H1 (cell line): ENCODE measurements around the gene ARHGAP32. TPM values are rescaled to one million over a fixed set of nuclear protein-coding genes. Genes with fewer than 3 reads are reported as not detected.

ENCODE experiments used
- CHD1 ChIP-seq: IDR thresholded peaks from 2 replicates; pipeline ENCODE4 v1.6.1; 2012; ENCODE audit warnings: low read depth, low read length, improper control_type of control experiment
- CHD7 ChIP-seq: fragments of 300-600 bp; sonication (generic); IDR thresholded peaks from 2 replicates; pipeline ENCODE4 v1.7.1; 2012; ENCODE audit warnings: low read length, moderate library complexity, mild to moderate bottlenecking, inconsistent platforms; ENCODE audit not compliant: insufficient replicate concordance
- EZH2 ChIP-seq: fragments of 200-600 bp; sonication (generic); IDR thresholded peaks from 2 replicates; pipeline ENCODE4 v1.7.1; 2012; ENCODE audit warnings: low read depth, mild to moderate bottlenecking, moderate library complexity, low read length, inconsistent platforms; ENCODE audit not compliant: severe bottlenecking
- JUND ChIP-seq: IDR thresholded peaks from 2 replicates; pipeline ENCODE4 v1.6.1; 2011; ENCODE audit warnings: mild to moderate bottlenecking, improper control_type of control experiment, low read length
- KDM5A ChIP-seq: fragments of 200-600 bp; IDR thresholded peaks from 2 replicates; pipeline ENCODE4 v1.7.1; 2012; ENCODE audit warnings: mild to moderate bottlenecking, low read length, inconsistent platforms, mixed read lengths
- NRF1 ChIP-seq: IDR thresholded peaks from 2 replicates; pipeline ENCODE4 v1.6.1; 2011; ENCODE audit warnings: mild to moderate bottlenecking, low read depth, low read length, improper control_type of control experiment
- PHF8 ChIP-seq: fragments of 200-600 bp; sonication (generic); conservative IDR thresholded peaks from 2 replicates; pipeline ENCODE4 v1.7.1; 2012; ENCODE audit warnings: low read depth, mild to moderate bottlenecking, inconsistent platforms, low read length, moderate library complexity
- RXRA ChIP-seq: IDR thresholded peaks from 2 replicates; pipeline ENCODE4 v1.6.1; 2011; ENCODE audit warnings: low read depth, mild to moderate bottlenecking, low read length, moderate library complexity; ENCODE audit not compliant: insufficient read depth
- SP1 ChIP-seq: IDR thresholded peaks from 2 replicates; pipeline ENCODE4 v1.6.1; 2011; ENCODE audit warnings: low read depth, low read length
- polyA plus RNA-seq, 7 experiments: library from polyadenylated mRNA; depleted of rRNA in 3 of 7; stranded (reverse) in 5 of 7; unstranded in 2 of 7; fragments of >200 nt in 5 of 7; fragments of 200-250 nt in 2 of 7; gene quantifications; 1 replicate in 5 of 7; 2 replicates in 1 of 7; 4 replicates in 1 of 7; pipeline versions ENCODE4 v1.2.1 to v1.2.3, GENCODE V29; 2011 to 2013; ENCODE audit warnings: missing spikeins in 2 of 7, mixed read lengths in 2 of 7
- total RNA-seq: library from RNA; stranded (reverse); fragmentation: NEBNext Ultra II Directional; extraction: Animal tissue kit (Norgen Biotek cat#: 25700); gene quantifications from 2 replicates; pipeline ENCODE4 v1.2.1, GENCODE V29; 2021
- TF ChIP-seq, protein P1 (sequence below): IDR thresholded peaks from 2 replicates; pipeline ENCODE4 v1.6.1; 2011; ENCODE audit warnings: low read depth, mild to moderate bottlenecking, low read length; ENCODE audit not compliant: insufficient read depth

ARHGAP32 gene
- total and polyA plus RNA-seq, 2 of the 8 experiments (the other 6 are each of a cell fraction or from before 2014, with no cell fraction given): 13.7 to 30.0 TPM

DNA sequence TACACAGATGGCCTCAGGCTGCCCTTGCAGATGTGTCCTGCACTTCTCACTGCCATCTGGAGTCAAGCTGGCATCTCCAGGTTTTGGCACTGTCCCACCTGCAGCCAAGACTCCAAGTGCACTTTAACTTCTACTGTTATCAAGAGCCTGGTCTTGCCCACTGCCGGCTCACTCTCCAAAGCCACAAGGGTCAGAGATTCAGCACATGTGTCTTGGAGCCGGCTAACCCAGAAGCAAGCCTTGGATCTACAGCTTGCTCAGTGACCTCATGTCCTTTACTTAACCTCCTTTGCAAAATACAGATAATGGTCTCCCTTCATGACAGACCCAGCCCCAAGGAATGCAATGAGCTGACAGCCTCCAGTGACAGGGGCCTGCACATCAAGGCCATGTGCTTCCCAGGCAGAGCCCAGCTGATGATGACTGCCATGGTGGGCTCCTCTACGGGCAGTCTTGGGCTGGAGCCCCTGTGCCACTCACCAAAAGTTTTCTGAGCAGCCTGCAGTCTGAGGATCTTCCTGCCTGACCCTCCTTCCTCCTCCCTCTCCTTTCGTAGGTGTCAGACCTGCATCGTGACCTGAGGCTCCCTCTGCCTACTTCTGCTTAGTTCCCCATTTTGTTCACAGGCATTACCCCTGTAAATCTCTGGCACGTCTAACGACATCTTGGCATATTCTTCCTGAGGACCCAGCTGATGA is 258.5 kb downstream of the ARHGAP32 start (continued):
- TF ChIP-seq CHD7 (no peak), CHD1 (no peak), KDM5A (no peak), PHF8 (no peak), JUND (no peak), NRF1 (no peak), RXRA (no peak), EZH2 (no peak), SP1 (no peak)
- TF ChIP-seq, protein P1, sequence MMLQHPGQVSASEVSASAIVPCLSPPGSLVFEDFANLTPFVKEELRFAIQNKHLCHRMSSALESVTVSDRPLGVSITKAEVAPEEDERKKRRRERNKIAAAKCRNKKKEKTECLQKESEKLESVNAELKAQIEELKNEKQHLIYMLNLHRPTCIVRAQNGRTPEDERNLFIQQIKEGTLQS: no peak
